MM.1S (cell line): Measurements from ENCODE around the gene NR0B1.

Experiments
- DNase-seq: peaks from one replicate; pipeline ENCODE4 v3.0.0-alpha.2; 2015
- H2AFZ ChIP-seq: fragments of 300-600 bp; sonication (generic); 2 replicates; pipeline ENCODE4 v1.6.0; 2016; ENCODE audit warnings: antibody characterized with exemption, low read length
- H3F3A ChIP-seq: fragments of 300-600 bp; sonication (generic); 2 replicates; pipeline ENCODE4 v1.6.1; 2016; ENCODE audit warnings: mild to moderate bottlenecking, antibody characterized with exemption, low read length, moderate library complexity, mixed read lengths; ENCODE audit not compliant: insufficient read depth
- H3K27ac ChIP-seq: fragments of 300-600 bp; sonication (generic); 2 replicates; pipeline ENCODE4 v1.5.1; 2016; ENCODE audit warnings: mild to moderate bottlenecking, low read length
- H3K27me3 ChIP-seq: fragments of 300-600 bp; sonication (generic); replicated peaks from 2 replicates; pipeline ENCODE4 v1.6.0; 2016; ENCODE audit warnings: low read length; ENCODE audit not compliant: insufficient read depth
- H3K36me3 ChIP-seq: fragments of 300-600 bp; sonication (generic); replicated peaks from 2 replicates; pipeline ENCODE4 v1.6.1; 2016; ENCODE audit warnings: mild to moderate bottlenecking, low read length, mixed read lengths; ENCODE audit not compliant: insufficient read depth
- H3K4me1 ChIP-seq: fragments of 300-600 bp; sonication (generic); 2 replicates; pipeline ENCODE4 v1.6.1; 2016; ENCODE audit warnings: low read length, mixed read lengths
- H3K4me2 ChIP-seq: fragments of 300-600 bp; sonication (generic); 2 replicates; pipeline ENCODE4 v1.6.0; 2016; ENCODE audit warnings: low read depth, low read length
- H3K4me3 ChIP-seq: fragments of 300-600 bp; sonication (generic); 2 replicates; pipeline ENCODE4 v1.5.1; 2016; ENCODE audit warnings: low read length, mixed read lengths
- H3K79me2 ChIP-seq: fragments of 300-600 bp; sonication (generic); 2 replicates; pipeline ENCODE4 v1.6.1; 2016; ENCODE audit warnings: mixed run types, low read length, mixed read lengths
- H3K9ac ChIP-seq: fragments of 300-600 bp; sonication (generic); 2 replicates; pipeline ENCODE4 v1.6.1; 2016; ENCODE audit warnings: low read length, mixed read lengths
- H3K9me2 ChIP-seq: fragments of 300-600 bp; sonication (generic); replicated peaks from 2 replicates; pipeline ENCODE4 v1.6.1; 2016; ENCODE audit warnings: mild to moderate bottlenecking, low read length, mixed read lengths; ENCODE audit not compliant: insufficient read depth
- H3K9me3 ChIP-seq: fragments of 300-600 bp; sonication (generic); replicated peaks from 2 replicates; pipeline ENCODE4 v1.6.1; 2016; ENCODE audit warnings: mild to moderate bottlenecking, low read length, mixed read lengths; ENCODE audit not compliant: insufficient read depth
- H4K20me1 ChIP-seq: fragments of 300-600 bp; sonication (generic); 2 replicates; pipeline ENCODE4 v1.6.1; 2016; ENCODE audit warnings: mild to moderate bottlenecking, low read length, moderate library complexity, mixed read lengths; ENCODE audit not compliant: insufficient read depth
- EZH2 ChIP-seq: fragments of 300-600 bp; sonication (generic); optimal IDR thresholded peaks from 2 replicates; pipeline ENCODE3; 2017; ENCODE audit warnings: low read depth, mild to moderate bottlenecking, antibody characterized with exemption, low read length, mixed read lengths
- EZH2phosphoT487 ChIP-seq: fragments of 300-600 bp; sonication (generic); IDR thresholded peaks from 2 replicates; pipeline ENCODE4 v1.6.1; 2018; ENCODE audit warnings: antibody characterized with exemption, low read length
- TF ChIP-seq, protein P1 (sequence below): fragments of 300-600 bp; sonication (generic); IDR thresholded peaks from 2 replicates; pipeline ENCODE4 v1.5.1; 2016; ENCODE audit warnings: antibody characterized with exemption, low read length, mixed read lengths

The NR0B1 gene

DNA sequence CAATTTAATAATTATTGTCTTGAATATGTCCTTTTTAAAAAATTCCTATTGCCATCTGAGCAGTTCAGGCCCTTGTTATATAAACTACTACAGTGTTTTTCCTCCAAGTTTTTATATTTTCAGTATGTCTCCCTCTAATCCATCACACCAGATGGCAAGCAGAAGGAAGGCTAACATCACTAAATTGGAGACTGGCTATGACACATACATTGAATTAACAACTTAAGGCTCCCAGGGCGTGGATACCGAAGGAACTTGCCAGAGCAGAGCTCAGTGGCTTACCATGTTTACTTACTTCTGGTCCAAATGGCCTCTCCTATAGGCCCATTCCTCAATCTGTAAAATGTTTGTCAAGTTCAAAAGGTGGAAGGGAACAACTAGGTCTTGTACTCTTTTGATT lies 49.3 kb downstream of the NR0B1 start:
- no peak overlapping the region for H3K27ac ChIP-seq
- no peaks in the 10 kb centered on the region for H3K9me3 ChIP-seq
- H3K36me3 ChIP-seq, result no peaks in the 10 kb centered on the region
- H3F3A ChIP-seq, result no peaks in the 10 kb centered on the region
- no peaks in the 10 kb centered on the region for H3K79me2 ChIP-seq
- H3K4me1 ChIP-seq, result no peaks in the 10 kb centered on the region
- H3K4me3 ChIP-seq, result no peak overlapping the region
- H3K4me2 ChIP-seq, result no peak overlapping the region
- H3K9ac ChIP-seq, result no peak overlapping the region
- TF ChIP-seq EZH2phosphoT487 (no peak), EZH2 (no peak)
- TF ChIP-seq, protein P1, sequence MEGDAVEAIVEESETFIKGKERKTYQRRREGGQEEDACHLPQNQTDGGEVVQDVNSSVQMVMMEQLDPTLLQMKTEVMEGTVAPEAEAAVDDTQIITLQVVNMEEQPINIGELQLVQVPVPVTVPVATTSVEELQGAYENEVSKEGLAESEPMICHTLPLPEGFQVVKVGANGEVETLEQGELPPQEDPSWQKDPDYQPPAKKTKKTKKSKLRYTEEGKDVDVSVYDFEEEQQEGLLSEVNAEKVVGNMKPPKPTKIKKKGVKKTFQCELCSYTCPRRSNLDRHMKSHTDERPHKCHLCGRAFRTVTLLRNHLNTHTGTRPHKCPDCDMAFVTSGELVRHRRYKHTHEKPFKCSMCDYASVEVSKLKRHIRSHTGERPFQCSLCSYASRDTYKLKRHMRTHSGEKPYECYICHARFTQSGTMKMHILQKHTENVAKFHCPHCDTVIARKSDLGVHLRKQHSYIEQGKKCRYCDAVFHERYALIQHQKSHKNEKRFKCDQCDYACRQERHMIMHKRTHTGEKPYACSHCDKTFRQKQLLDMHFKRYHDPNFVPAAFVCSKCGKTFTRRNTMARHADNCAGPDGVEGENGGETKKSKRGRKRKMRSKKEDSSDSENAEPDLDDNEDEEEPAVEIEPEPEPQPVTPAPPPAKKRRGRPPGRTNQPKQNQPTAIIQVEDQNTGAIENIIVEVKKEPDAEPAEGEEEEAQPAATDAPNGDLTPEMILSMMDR, result no peak
- no peak overlapping the region for H2AFZ ChIP-seq
- DNase-seq, result no peak
- H3K27me3 ChIP-seq, result no peaks in the 10 kb centered on the region
- no peaks in the 10 kb centered on the region for H4K20me1 ChIP-seq
- no peaks in the 10 kb centered on the region for H3K9me2 ChIP-seq
